Left renal cortex interstitium (tissue), 4 donors: ENCODE data around the gene RPL22. TPM values are rescaled to one million over a fixed set of nuclear protein-coding genes. Genes with fewer than 3 reads are reported as not detected.
A peak's percentile ranks its signal among the peaks of the same experiment; 100 is the strongest.

ENCODE experiments used
- DNase-seq, 4 donors: peaks; one replicate each; pipeline ENCODE4 v3.0.0-alpha.2; 2013; ENCODE audit warnings: low read depth in 4 of 4, low spot score in 2 of 4, missing footprints in 1 of 4
- polyA plus RNA-seq, 4 donors: library from polyadenylated mRNA; unstranded; fragments of 120-200 nt; gene quantifications; one replicate each; pipeline ENCODE4 v1.2.1, GENCODE V29; 2013; ENCODE audit not compliant: insufficient read length in 4 of 4

The RPL22 gene
- polyA plus RNA-seq, 4 donors, result 502 to 677 (median 612) TPM

GRCh38 chr1:6158181-6158580, 41.2 kb downstream of the RPL22 start:
- DNase-seq, result no peak

- no peak for DNase-seq
Observed at GRCh38 chr1:6157528-6158174, 41.7 kb downstream of the RPL22 start.

- DNase-seq, result no peak
Observed at GRCh38 chr1:6157132-6157527, 42.3 kb downstream of the RPL22 start.

- DNase-seq, result no peak
Observed at GRCh38 chr1:6154525-6155319, 44.7 kb downstream of the RPL22 start.

- DNase-seq, result no peak
Observed at GRCh38 chr1:6152882-6153281, 46.5 kb downstream of the RPL22 start.

GRCh38 chr1:6152181-6152580, 47.2 kb downstream of the RPL22 start:
- DNase-seq, result no peak

- no peak for DNase-seq
Observed at GRCh38 chr1:6151291-6151822, 48.0 kb downstream of the RPL22 start.

GRCh38 chr1:6150006-6150938, 49.1 kb downstream of the RPL22 start:
- DNase-seq, result no peak

- no peak for DNase-seq
Observed at GRCh38 chr1:6149597-6149996, 49.8 kb downstream of the RPL22 start.

- peak in 1 of 4 donors; percentile 27 for DNase-seq
Observed at GRCh38 chr1:6148497-6149241, 50.7 kb downstream of the RPL22 start.

- DNase-seq, result no peak
Observed at GRCh38 chr1:6145864-6146410, 53.5 kb downstream of the RPL22 start.

GRCh38 chr1:6145396-6145750, 54.0 kb downstream of the RPL22 start:
- DNase-seq, result no peak

GRCh38 chr1:6144647-6145395, 54.6 kb downstream of the RPL22 start:
- DNase-seq, result no peak

- DNase-seq, result no peak
Observed at GRCh38 chr1:6144175-6144574, 55.2 kb downstream of the RPL22 start.

GRCh38 chr1:6143395-6143794, 56.0 kb downstream of the RPL22 start:
- DNase-seq, result no peak

GRCh38 chr1:6142734-6143133, 56.7 kb downstream of the RPL22 start:
- DNase-seq, result no peak

GRCh38 chr1:6142036-6142621, 57.3 kb downstream of the RPL22 start:
- DNase-seq, result no peak

- DNase-seq, result no peak
Observed at GRCh38 chr1:6141592-6141991, 57.8 kb downstream of the RPL22 start.

GRCh38 chr1:6140413-6140812, 59.0 kb downstream of the RPL22 start:
- no peak for DNase-seq
